T-cell (primary cell): Measurements from ENCODE around the gene CNDP2. TPM values are rescaled to one million over a fixed set of nuclear protein-coding genes. Genes with fewer than 3 reads are reported as not detected.

Experiments
- ATAC-seq, 4 experiments: fragments of 200-7000 bp in 3 of 4; fragments of 150-1000 bp in 1 of 4; cut with Tn5 transposase; replicated peaks in 1 of 4; 1 replicate in 3 of 4; 2 replicates in 1 of 4; pipeline ENCODE4 v1.10.0; 2021; ENCODE audit warnings: moderate library complexity in 3 of 4, mild to moderate bottlenecking in 2 of 4, moderate number of reproducible peaks in 1 of 4
- CTCF ChIA-PET, 2 donors: fragments of 300-600 bp; sonication (Branson Sonifier 250); formaldehyde crosslinking; loops; one replicate each; lab custom pipeline; 2022; ENCODE audit warnings: antibody characterized with exemption in 2 of 2; lab: Charles Lee
- POLR2A ChIA-PET, 2 donors: fragments of 300-600 bp; sonication (Branson Sonifier 250); formaldehyde crosslinking; loops; one replicate each; lab custom pipeline; 2022; ENCODE audit warnings: antibody characterized with exemption in 2 of 2; lab: Charles Lee
- DNase-seq, 35 experiments: peaks; one replicate each; pipeline versions ENCODE4 v3.0.0 to v3.0.0-alpha.2; 2013 to 2023
- H3K27ac ChIP-seq: one replicate; pipeline ENCODE4 v1.5.1; 2013; ENCODE audit warnings: low read length
- H3K27me3 ChIP-seq, 2 experiments: replicated peaks in 1 of 2; 1 replicate in 1 of 2; 2 replicates in 1 of 2; pipeline versions ENCODE4 v1.6.1 to v1.7.0; 2013; ENCODE audit warnings: low read length in 1 of 2, mixed read lengths in 1 of 2; ENCODE audit not compliant: control insufficient read depth in 2 of 2, insufficient read depth in 2 of 2; ENCODE audit errors: extremely low read depth in 1 of 2
- H3K36me3 ChIP-seq, 2 donors: 1 replicate in 1 of 2; 2 replicates in 1 of 2; pipeline versions ENCODE4 v1.6.1 to v1.7.0; 2013; ENCODE audit warnings: low read length in 1 of 2; ENCODE audit not compliant: control insufficient read depth in 2 of 2, insufficient read depth in 1 of 2; ENCODE audit errors: extremely low read depth in 1 of 2
- H3K4me1 ChIP-seq, 2 experiments: 1 replicate in 1 of 2; 2 replicates in 1 of 2; pipeline versions ENCODE4 v1.6.1 to v1.7.0; 2013; ENCODE audit warnings: low read length in 2 of 2, mixed read lengths in 1 of 2; ENCODE audit not compliant: insufficient read depth in 2 of 2, control insufficient read depth in 1 of 2; ENCODE audit errors: extremely low read depth in 1 of 2
- H3K4me3 ChIP-seq, 2 donors: 1 replicate in 1 of 2; 2 replicates in 1 of 2; pipeline versions ENCODE4 v1.5.1 to v1.7.0; 2013; ENCODE audit warnings: mild to moderate bottlenecking in 2 of 2, low read length in 1 of 2, moderate library complexity in 1 of 2; ENCODE audit not compliant: control insufficient read depth in 1 of 2; ENCODE audit errors: extremely low read depth in 1 of 2
- H3K9me3 ChIP-seq: 2 replicates; pipeline ENCODE4 v1.7.0; 2013
- H3K27ac Mint-ChIP-seq, 2 donors: one replicate each; pipeline ENCODE4 v1.8.0; 2020 to 2021; ENCODE audit warnings: mild to moderate bottlenecking in 2 of 2, mixed read lengths in 2 of 2
- H3K27me3 Mint-ChIP-seq, 2 donors: one replicate each; pipeline ENCODE4 v1.8.0; 2021 to 2022; ENCODE audit warnings: mixed read lengths in 2 of 2
- H3K36me3 Mint-ChIP-seq: one replicate; pipeline ENCODE4 v1.8.0; 2021; ENCODE audit warnings: mixed read lengths
- H3K4me1 Mint-ChIP-seq, 3 donors: one replicate each; pipeline ENCODE4 v1.8.0; 2020 to 2022; ENCODE audit warnings: mixed read lengths in 3 of 3, mild to moderate bottlenecking in 1 of 3
- H3K4me3 Mint-ChIP-seq, 3 donors: one replicate each; pipeline ENCODE4 v1.8.0; 2020 to 2022; ENCODE audit warnings: mild to moderate bottlenecking in 3 of 3, mixed read lengths in 3 of 3, moderate library complexity in 3 of 3
- H3K9me3 Mint-ChIP-seq, 3 donors: one replicate each; pipeline ENCODE4 v1.8.0; 2020 to 2022; ENCODE audit warnings: mixed read lengths in 3 of 3
- WGBS: methylation state at CpG from one replicate; pipeline ENCODE4 v1.1.5; 2013; ENCODE audit warnings: missing lambda C conversion rate; ENCODE audit not compliant: insufficient coverage; 5-methylcytosine and 5-hydroxymethylcytosine counted together
- total RNA-seq, 35 experiments: library from RNA in 6 of 35; stranded (reverse) in 6 of 35; fragments of 120-200 nt in 1 of 35; gene quantifications; one replicate each; pipeline versions ENCODE4 v1.2.1 to v1.2.4 and lab custom pipeline; 2013 to 2026

Gene CNDP2
- total RNA-seq, 5 donors from 2014 or later (not counting 1 experiment from before 2014, with no cell fraction given): 113 to 150 (median 137) TPM

GRCh38 chr18:74453016-74453566 is 43.1 kb upstream of the CNDP2 start:
- peaks cover 20 to 41% of the 10 kb centered on the region in 2 donors for H3K27me3 Mint-ChIP-seq
- H3K36me3 Mint-ChIP-seq: no peaks in the 10 kb centered on the region
- Histone ChIP-seq H3K36me3 (no peaks in the 10 kb centered on the region), H3K4me3 (no peak overlapping the region), H3K27me3 (peaks cover 2 to 43% of the 10 kb centered on the region in 2 experiments), H3K4me1 (peaks cover 2 to 9% of the 10 kb centered on the region in 2 experiments), H3K9me3 (no peaks in the 10 kb centered on the region), H3K27ac (no peak overlapping the region)
- ATAC-seq (no peak), DNase-seq (no peak)
- H3K4me1 Mint-ChIP-seq: peaks cover 4 to 10% (median 6%) of the 10 kb centered on the region in 3 donors
- H3K4me3 Mint-ChIP-seq: no peak overlapping the region
- CTCF ChIA-PET: interaction anchor here in 1 of 2 donors (1.4 kb wide), 1 partner anchor 100 kb away, joined by 4 read pairs; no protein-coding TSS in a partner anchor
- POLR2A ChIA-PET: interaction anchor here (0.6 to 0.7 kb wide), 2 partner anchors 98 to 522 kb away, joined by 3 read pairs; no protein-coding TSS in a partner anchor
- no peak overlapping the region for H3K27ac Mint-ChIP-seq
- WGBS: 64% methylated on average over 6 of the region's 7 CpGs
- H3K9me3 Mint-ChIP-seq: no peaks in the 10 kb centered on the region

GRCh38 chr18:74453642-74454198 is 42.4 kb upstream of the CNDP2 start:
- CTCF ChIA-PET: interaction anchor here (1.0 to 1.4 kb wide), 2 partner anchors 40 to 101 kb away, joined by 3 to 4 read pairs; no protein-coding TSS in a partner anchor

GRCh38 chr18:74454279-74454751 is 41.8 kb upstream of the CNDP2 start:
- peaks cover 5 to 9% of the 10 kb centered on the region in 2 experiments for H3K4me1 ChIP-seq
- no peaks in the 10 kb centered on the region for H3K9me3 ChIP-seq
- H3K36me3 Mint-ChIP-seq: no peaks in the 10 kb centered on the region
- ATAC-seq (no peak), DNase-seq (no peak)
- peaks cover 14 to 16% (median 14%) of the 10 kb centered on the region in 3 donors for H3K4me1 Mint-ChIP-seq
- H3K27ac Mint-ChIP-seq: no peak overlapping the region
- POLR2A ChIA-PET: interaction anchor here in 1 of 2 donors (0.5 kb wide), 1 partner anchor 37 kb away, joined by 8 read pairs; no protein-coding TSS in a partner anchor
- CTCF ChIA-PET: interaction anchor here in 1 of 2 donors (1.0 kb wide), 1 partner anchor 39 kb away, joined by 3 read pairs; no protein-coding TSS in a partner anchor
- no peaks in the 10 kb centered on the region for H3K36me3 ChIP-seq
- H3K27me3 ChIP-seq: peaks cover 2 to 46% of the 10 kb centered on the region in 2 experiments
- 79% methylated on average over 5 of the region's 9 CpGs for WGBS
- H3K4me3 ChIP-seq: no peak overlapping the region
- H3K9me3 Mint-ChIP-seq: no peaks in the 10 kb centered on the region
- no peak overlapping the region for H3K4me3 Mint-ChIP-seq
- peaks cover 23 to 50% of the 10 kb centered on the region in 2 donors for H3K27me3 Mint-ChIP-seq
- H3K27ac ChIP-seq: no peak overlapping the region

More at GRCh38 chr18:74453642-74454198, 42.4 kb upstream of the CNDP2 start:
- Histone ChIP-seq H3K9me3 (no peaks in the 10 kb centered on the region), H3K4me3 (no peak overlapping the region), H3K4me1 (peaks cover 2 to 9% of the 10 kb centered on the region in 2 experiments), H3K36me3 (no peaks in the 10 kb centered on the region), H3K27me3 (peaks cover 2 to 46% of the 10 kb centered on the region in 2 experiments), H3K27ac (no peak overlapping the region)
- DNase-seq (no peak), ATAC-seq (no peak)
- no peak overlapping the region for H3K4me3 Mint-ChIP-seq
- H3K27ac Mint-ChIP-seq: no peak overlapping the region
- peaks cover 23 to 48% of the 10 kb centered on the region in 2 donors for H3K27me3 Mint-ChIP-seq
- peaks cover 9 to 14% (median 10%) of the 10 kb centered on the region in 3 donors for H3K4me1 Mint-ChIP-seq
- H3K36me3 Mint-ChIP-seq: no peaks in the 10 kb centered on the region
- POLR2A ChIA-PET: no interaction called here
- WGBS: 91% methylated on average over 2 of the region's 6 CpGs
- no peaks in the 10 kb centered on the region for H3K9me3 Mint-ChIP-seq

- ChIA-PET CTCF (interaction anchor here in 1 of 2 donors (0.6 kb wide), 1 partner anchor 1944 kb away, joined by 6 read pairs; no protein-coding TSS in a partner anchor), POLR2A (no interaction called here)
- H3K9me3 ChIP-seq: no peaks in the 10 kb centered on the region
- H3K27ac ChIP-seq: no peak overlapping the region
- no peak overlapping the region for H3K27ac Mint-ChIP-seq
- no peak for ATAC-seq
- H3K4me1 Mint-ChIP-seq: peaks cover 14 to 19% (median 17%) of the 10 kb centered on the region in 3 donors
- H3K4me3 ChIP-seq: no peak overlapping the region
- 95% methylated on average over 4 of the region's 10 CpGs for whole genome bisulfite sequencing
- H3K4me1 ChIP-seq: peaks cover 5 to 9% of the 10 kb centered on the region in 2 experiments
- H3K36me3 Mint-ChIP-seq: no peaks in the 10 kb centered on the region
- H3K9me3 Mint-ChIP-seq: no peaks in the 10 kb centered on the region
- no peaks in the 10 kb centered on the region for H3K36me3 ChIP-seq
- DNase-seq: no peak
- peaks cover 2 to 48% of the 10 kb centered on the region in 2 experiments for H3K27me3 ChIP-seq
- H3K4me3 Mint-ChIP-seq: no peak overlapping the region
- peaks cover 23 to 54% of the 10 kb centered on the region in 2 donors for H3K27me3 Mint-ChIP-seq
Observed at GRCh38 chr18:74455386-74455785, 40.8 kb upstream of the CNDP2 start.

GRCh38 chr18:74456017-74456348 is 40.2 kb upstream of the CNDP2 start:
- ATAC-seq: no peak
- POLR2A ChIA-PET: no interaction called here
- DNase-seq: no peak
- Mint-ChIP-seq H3K27me3 (peaks cover 23 to 56% of the 10 kb centered on the region in 2 donors), H3K36me3 (no peaks in the 10 kb centered on the region), H3K27ac (no peak overlapping the region), H3K4me1 (peaks cover 14 to 19% (median 17%) of the 10 kb centered on the region in 3 donors), H3K9me3 (no peaks in the 10 kb centered on the region), H3K4me3 (peak overlapping the region in 2 of 3 donors; percentile 9 to 53)
- H3K4me3 ChIP-seq: peak overlapping the region in 1 of 2 donors; percentile 51
- WGBS: 14% methylated on average over 4 of the region's 7 CpGs
- no peaks in the 10 kb centered on the region for H3K9me3 ChIP-seq
- peaks cover 5 to 9% of the 10 kb centered on the region in 2 experiments for H3K4me1 ChIP-seq
- H3K36me3 ChIP-seq: no peaks in the 10 kb centered on the region
- H3K27ac ChIP-seq: no peak overlapping the region
- CTCF ChIA-PET: interaction anchor here in 1 of 2 donors (0.6 kb wide), 1 partner anchor 1943 kb away, joined by 6 read pairs; no protein-coding TSS in a partner anchor
- peaks cover 2 to 43% of the 10 kb centered on the region in 2 experiments for H3K27me3 ChIP-seq
